Renal cortex interstitium (tissue), 11 donors: ENCODE data around the gene CTBP2. TPM values are rescaled to one million over a fixed set of nuclear protein-coding genes. Genes with fewer than 3 reads are reported as not detected.

Experiments
- DNase-seq, 11 donors: peaks; one replicate each; pipeline ENCODE4 v3.0.0-alpha.2; 2013; ENCODE audit warnings: low read depth in 9 of 11, low spot score in 4 of 11; ENCODE audit errors: extremely low read depth in 1 of 11
- polyA plus RNA-seq, 3 donors: library from polyadenylated mRNA; unstranded; fragments of 120-200 nt; gene quantifications; one replicate each; pipeline ENCODE4 v1.2.1, GENCODE V29; 2013; ENCODE audit not compliant: insufficient read length in 3 of 3

The CTBP2 gene
- polyA plus RNA-seq, 3 donors: 89.2 to 101 (median 93.0) TPM

- no peak for DNase-seq
Observed at GRCh38 chr10:125012851-125013528, 147.4 kb downstream of the CTBP2 start.

- no peak for DNase-seq
Observed at GRCh38 chr10:125011926-125012705, 148.2 kb downstream of the CTBP2 start.

DNA sequence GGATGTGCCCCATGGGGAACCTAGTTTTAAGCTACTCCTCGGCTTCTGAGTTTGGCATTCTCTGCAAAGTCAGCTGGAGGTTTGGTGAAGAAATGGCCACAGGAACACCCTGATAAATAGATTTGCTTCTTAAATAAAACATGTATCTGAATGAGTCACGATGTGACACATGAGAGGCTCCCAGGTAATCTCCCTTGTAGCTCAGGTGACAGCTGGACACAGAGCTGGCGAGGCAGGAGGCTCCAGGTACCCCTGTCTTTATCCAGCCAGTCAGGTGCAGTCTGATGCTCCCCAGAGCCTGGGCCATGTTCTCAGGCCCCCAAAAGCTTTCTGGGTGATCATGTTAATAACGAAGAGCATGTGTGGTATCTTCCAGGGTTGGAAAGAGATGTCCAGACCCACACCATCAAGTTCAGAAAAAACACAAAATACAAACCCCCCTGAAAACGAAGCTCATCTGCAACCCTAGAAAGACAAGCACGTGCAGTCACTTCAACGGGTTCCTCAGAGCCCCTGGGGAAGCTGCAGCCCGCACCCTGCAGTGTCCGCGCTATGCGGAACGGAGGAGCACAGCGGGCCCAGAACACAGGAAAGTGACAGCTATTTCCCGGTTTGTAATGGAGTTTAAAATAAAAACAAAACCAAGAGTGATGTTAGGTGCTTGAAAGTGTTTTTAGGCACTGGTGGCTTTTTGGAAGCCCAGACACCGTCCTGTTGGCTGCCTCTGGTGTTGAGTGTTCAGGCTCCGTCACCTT, 149.0 kb downstream of the CTBP2 start:
- DNase-seq: no peak

DNA sequence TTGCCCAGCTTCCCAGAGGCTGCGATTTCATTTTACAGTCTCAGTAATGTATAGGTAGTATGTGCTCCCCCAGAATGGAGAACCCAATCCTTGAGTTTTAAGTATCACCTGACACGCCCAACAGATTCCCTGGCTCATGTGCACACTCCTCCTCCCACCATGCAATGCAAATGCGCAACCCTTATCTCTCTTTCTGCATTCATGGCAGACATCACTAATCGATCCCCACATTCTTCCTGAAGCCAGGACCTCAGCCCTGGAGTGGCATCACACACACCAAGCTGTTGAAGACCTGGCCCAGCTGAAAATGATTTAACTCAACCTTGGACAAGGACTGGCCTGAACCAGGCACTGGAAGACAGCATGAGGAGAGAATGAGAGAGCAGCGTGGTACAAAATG, 150.0 kb downstream of the CTBP2 start:
- no peak for DNase-seq

DNA sequence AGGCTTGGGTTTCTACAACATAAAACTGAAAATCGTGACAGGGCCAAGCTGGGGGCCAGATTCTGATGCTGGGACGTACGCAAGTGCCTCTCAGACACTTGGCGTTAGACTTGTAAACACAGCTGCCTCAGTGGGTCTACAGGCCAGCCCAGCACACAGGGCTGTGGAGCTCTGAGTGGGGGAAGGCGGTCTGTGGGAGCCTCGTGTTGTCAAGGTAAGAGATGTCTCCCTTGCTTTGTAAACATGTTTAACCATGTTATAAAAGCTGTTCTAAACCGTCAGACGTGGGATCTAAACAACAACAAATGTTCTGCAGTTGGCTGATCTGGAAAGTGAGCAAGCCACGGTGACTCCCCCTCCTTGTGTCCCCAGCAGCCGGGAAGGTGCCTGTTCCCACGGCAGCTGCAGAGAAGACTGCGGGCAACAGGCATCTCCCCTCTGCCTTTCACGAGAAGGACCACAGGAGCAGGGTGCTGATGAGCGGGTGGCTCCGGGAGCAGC, 150.7 kb downstream of the CTBP2 start:
- no peak for DNase-seq

DNA sequence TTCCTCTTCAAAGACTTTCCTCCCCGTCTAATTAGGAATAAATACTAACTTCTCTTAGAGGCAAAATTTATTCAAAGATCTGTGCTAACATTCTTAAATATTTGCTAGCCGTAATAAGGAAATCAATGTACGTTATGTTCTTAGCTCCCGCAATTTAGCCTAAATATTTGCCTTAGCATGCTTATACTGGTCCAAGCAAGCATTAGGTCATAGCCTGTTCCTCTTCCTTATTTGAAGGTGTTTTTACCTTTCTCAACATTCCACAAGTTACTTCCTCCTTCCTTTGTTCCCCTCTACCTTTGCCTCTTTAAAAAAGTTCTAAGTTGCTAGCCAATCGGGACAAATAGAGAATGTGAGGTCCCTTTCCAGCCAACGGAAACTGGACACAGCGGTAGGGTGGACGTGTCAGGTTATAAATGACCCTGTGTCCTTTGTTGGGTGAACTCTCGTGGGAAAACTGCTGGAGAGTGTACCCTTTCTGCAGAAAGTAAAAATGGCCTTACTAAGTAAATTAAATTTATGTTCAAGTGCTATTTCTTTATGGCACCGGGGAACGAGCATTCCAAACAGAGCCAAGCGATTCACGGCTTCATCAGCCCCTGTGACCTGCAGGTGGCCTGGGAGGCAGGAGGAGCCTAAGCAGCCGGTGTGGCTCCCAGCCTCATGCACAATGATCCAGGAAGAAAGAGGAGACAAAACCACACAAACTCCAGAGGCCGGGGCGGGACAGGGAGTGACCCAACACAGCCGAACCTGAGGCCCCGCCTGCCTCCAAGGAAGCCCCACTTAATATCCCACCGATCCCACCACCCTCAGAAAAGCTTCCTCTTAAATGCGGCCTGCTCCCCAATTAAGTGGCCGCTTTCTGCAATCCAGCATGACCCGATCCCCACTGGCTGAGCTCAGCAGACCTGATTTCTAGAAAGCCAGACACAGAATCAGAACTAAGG, 151.4 kb downstream of the CTBP2 start:
- DNase-seq: no peak

GRCh38 chr10:125007436-125007835, 152.9 kb downstream of the CTBP2 start:
- DNase-seq: no peak

GRCh38 chr10:125006921-125007426, 153.4 kb downstream of the CTBP2 start:
- DNase-seq: peak in 7 of 11 donors; percentile 29 to 63 (median 48)

DNA sequence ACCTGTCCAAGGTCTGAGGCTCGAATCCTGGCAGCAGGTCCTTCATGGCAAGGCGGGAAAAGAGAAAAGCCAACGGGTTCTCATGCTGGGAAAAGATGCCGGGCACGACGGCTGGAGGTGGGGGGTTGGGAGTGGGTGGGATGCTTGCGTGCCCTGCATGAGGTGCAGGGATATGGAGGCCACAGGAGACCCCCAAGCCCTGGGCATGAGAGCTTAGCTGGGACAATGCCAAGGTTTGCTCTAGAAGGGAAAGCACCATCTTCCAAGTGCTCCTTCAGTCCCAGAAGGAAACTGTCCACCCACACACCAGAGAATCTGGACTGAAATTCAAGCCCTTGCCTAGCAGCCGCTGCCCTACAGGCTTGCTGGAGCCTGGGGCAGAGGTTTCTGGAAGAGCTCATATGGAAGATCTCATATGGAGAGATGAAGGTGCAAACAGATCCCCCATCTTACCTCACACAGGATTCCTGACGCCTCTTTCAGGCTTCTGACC, 154.1 kb downstream of the CTBP2 start:
- DNase-seq: no peak

DNA sequence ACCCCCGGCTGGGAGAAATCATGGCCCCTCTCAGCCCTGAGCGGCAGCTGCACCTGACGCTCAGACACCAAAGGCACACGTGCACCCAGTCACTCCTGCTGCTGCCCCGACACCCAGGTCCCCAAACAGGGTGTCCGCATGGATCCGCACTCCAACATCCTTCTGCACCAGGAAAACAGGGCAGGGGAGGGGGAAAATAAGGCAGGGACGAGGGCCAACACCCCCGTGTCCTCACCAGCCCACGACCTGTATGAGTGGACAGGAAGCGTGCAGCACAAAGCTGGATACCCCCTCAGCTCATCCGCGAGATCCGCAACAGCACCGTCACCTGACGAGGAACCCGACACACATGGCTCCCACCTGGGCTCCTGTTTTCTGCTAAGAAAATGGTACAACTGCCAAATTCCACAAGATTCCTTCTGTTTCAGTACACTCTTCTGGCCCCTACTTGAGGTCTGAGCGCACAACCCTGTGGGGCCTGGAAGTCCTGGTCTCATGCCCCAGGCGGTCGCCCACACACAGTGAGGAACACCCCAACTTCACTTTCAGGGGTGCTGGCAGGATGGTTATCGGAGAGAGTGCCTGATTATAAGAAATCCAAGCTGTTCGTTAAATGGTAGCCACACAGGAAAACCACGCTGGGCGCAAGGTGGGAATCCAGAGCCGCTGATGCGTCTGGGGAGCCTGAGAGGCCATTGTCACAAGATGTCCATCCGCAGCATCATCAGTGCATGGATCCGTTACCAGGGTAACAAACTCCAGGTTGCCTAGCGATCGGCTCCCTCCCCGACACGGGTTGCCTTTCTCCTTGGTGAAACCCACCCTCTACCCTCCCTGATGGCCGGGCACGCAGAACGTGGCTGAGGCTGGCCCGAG, 154.8 kb downstream of the CTBP2 start:
- no peak for DNase-seq

- no peak for DNase-seq
Observed at GRCh38 chr10:125004571-125005311, 155.6 kb downstream of the CTBP2 start.

GRCh38 chr10:125003901-125004467, 156.4 kb downstream of the CTBP2 start:
- DNase-seq: no peak

GRCh38 chr10:125003146-125003900, 157.0 kb downstream of the CTBP2 start:
- no peak for DNase-seq

DNA sequence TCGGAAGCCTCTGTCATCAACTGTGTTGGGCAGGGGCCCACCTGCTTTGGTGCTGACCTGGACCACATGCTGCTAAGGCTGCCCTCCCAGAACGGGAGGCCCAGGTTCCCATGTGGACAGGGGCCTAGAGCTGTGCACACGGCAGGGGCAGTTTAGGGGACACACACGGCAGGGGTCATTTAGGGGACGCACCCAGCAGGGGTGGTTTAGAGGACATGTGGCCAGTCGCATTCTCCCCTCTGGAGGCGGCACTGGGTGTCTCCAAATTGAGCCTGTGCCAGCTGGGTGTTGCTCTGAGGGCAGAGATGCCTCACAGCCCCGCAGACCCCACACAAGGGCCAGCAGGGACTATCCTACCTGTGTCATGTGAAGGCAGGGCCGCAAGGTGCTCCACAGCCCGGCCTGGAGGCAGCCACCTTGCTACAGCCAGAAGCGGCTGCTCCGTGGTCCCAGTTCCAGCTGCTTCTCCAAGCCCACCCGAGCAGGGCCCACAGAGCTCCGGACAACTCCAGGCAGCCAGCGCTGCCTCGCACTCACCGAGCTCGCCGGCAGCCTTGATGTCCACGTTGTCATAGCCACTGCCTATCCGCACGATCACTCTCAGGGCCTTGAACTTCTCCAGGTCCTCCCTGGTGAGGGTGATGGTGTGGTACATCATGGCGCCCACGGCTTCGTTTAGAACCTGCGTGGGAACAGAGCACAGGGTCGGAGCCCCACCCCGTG, 157.8 kb downstream of the CTBP2 start:
- no peak for DNase-seq

- DNase-seq: no peak
Observed at GRCh38 chr10:125002047-125002422, 158.3 kb downstream of the CTBP2 start.
